Stimulated activated naive CD4-positive, alpha-beta T cell treated with Interleukin-2 at 50 U/mL for 16 hours (primary cell): ENCODE results near the gene CEACAM5.
"Not testable (repeated sequence)": the region's sequence is repeated elsewhere in the genome, so short reads cannot be mapped to it uniquely, and the experiment has no call there.

Source experiments
- DNase-seq: peaks from one replicate; lab custom pipeline; 2025; lab: John Stamatoyannopoulos, UW

Gene CEACAM5

DNA sequence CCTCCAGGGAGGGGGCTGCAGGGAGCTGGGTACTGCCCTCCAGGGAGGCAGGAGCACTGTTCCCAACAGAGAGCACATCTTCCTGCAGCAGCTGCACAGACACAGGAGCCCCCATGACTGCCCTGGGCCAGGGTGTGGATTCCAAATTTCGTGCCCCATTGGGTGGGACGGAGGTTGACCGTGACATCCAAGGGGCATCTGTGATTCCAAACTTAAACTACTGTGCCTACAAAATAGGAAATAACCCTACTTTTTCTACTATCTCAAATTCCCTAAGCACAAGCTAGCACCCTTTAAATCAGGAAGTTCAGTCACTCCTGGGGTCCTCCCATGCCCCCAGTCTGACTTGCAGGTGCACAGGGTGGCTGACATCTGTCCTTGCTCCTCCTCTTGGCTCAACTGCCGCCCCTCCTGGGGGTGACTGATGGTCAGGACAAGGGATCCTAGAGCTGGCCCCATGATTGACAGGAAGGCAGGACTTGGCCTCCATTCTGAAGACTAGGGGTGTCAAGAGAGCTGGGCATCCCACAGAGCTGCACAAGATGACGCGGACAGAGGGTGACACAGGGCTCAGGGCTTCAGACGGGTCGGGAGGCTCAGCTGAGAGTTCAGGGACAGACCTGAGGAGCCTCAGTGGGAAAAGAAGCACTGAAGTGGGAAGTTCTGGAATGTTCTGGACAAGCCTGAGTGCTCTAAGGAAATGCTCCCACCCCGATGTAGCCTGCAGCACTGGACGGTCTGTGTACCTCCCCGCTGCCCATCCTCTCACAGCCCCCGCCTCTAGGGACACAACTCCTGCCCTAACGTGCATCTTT is 7.8 kb upstream of the CEACAM5 start:
- DNase-seq = no peak

DNA sequence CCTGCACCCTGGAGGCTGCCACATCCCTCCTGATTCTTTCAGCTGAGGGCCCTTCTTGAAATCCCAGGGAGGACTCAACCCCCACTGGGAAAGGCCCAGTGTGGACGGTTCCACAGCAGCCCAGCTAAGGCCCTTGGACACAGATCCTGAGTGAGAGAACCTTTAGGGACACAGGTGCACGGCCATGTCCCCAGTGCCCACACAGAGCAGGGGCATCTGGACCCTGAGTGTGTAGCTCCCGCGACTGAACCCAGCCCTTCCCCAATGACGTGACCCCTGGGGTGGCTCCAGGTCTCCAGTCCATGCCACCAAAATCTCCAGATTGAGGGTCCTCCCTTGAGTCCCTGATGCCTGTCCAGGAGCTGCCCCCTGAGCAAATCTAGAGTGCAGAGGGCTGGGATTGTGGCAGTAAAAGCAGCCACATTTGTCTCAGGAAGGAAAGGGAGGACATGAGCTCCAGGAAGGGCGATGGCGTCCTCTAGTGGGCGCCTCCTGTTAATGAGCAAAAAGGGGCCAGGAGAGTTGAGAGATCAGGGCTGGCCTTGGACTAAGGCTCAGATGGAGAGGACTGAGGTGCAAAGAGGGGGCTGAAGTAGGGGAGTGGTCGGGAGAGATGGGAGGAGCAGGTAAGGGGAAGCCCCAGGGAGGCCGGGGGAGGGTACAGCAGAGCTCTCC is 6.9 kb upstream of the CEACAM5 start:
- no peak for DNase-seq

DNA sequence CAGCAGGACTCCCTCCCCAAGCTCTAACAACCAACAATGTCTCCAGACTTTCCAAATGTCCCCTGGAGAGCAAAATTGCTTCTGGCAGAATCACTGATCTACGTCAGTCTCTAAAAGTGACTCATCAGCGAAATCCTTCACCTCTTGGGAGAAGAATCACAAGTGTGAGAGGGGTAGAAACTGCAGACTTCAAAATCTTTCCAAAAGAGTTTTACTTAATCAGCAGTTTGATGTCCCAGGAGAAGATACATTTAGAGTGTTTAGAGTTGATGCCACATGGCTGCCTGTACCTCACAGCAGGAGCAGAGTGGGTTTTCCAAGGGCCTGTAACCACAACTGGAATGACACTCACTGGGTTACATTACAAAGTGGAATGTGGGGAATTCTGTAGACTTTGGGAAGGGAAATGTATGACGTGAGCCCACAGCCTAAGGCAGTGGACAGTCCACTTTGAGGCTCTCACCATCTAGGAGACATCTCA is 6.2 kb upstream of the CEACAM5 start:
- DNase-seq = no peak

DNA sequence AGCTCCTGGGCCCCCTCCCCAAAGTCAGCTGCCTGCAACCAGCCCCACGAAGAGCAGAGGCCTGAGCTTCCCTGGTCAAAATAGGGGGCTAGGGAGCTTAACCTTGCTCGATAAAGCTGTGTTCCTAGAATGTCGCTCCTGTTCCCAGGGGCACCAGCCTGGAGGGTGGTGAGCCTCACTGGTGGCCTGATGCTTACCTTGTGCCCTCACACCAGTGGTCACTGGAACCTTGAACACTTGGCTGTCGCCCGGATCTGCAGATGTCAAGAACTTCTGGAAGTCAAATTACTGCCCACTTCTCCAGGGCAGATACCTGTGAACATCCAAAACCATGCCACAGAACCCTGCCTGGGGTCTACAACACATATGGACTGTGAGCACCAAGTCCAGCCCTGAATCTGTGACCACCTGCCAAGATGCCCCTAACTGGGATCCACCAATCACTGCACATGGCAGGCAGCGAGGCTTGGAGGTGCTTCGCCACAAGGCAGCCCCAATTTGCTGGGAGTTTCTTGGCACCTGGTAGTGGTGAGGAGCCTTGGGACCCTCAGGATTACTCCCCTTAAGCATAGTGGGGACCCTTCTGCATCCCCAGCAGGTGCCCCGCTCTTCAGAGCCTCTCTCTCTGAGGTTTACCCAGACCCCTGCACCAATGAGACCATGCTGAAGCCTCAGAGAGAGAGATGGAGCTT is 4.7 kb upstream of the CEACAM5 start:
- no peak for DNase-seq

DNA sequence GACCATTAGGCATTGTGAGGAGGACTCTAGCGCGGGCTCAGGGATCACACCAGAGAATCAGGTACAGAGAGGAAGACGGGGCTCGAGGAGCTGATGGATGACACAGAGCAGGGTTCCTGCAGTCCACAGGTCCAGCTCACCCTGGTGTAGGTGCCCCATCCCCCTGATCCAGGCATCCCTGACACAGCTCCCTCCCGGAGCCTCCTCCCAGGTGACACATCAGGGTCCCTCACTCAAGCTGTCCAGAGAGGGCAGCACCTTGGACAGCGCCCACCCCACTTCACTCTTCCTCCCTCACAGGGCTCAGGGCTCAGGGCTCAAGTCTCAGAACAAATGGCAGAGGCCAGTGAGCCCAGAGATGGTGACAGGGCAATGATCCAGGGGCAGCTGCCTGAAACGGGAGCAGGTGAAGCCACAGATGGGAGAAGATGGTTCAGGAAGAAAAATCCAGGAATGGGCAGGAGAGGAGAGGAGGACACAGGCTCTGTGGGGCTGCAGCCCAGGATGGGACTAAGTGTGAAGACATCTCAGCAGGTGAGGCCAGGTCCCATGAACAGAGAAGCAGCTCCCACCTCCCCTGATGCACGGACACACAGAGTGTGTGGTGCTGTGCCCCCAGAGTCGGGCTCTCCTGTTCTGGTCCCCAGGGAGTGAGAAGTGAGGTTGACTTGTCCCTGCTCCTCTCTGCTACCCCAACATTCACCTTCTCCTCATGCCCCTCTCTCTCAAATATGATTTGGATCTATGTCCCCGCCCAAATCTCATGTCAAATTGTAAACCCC is 2.8 kb upstream of the CEACAM5 start:
- no peak for DNase-seq

DNA sequence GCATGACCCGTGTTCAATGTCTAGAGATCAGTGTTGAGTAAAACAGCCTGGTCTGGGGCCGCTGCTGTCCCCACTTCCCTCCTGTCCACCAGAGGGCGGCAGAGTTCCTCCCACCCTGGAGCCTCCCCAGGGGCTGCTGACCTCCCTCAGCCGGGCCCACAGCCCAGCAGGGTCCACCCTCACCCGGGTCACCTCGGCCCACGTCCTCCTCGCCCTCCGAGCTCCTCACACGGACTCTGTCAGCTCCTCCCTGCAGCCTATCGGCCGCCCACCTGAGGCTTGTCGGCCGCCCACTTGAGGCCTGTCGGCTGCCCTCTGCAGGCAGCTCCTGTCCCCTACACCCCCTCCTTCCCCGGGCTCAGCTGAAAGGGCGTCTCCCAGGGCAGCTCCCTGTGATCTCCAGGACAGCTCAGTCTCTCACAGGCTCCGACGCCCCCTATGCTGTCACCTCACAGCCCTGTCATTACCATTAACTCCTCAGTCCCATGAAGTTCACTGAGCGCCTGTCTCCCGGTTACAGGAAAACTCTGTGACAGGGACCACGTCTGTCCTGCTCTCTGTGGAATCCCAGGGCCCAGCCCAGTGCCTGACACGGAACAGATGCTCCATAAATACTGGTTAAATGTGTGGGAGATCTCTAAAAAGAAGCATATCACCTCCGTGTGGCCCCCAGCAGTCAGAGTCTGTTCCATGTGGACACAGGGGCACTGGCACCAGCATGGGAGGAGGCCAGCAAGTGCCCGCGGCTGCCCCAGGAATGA is 1.5 kb upstream of the CEACAM5 start:
- DNase-seq = peak; percentile 76

DNA sequence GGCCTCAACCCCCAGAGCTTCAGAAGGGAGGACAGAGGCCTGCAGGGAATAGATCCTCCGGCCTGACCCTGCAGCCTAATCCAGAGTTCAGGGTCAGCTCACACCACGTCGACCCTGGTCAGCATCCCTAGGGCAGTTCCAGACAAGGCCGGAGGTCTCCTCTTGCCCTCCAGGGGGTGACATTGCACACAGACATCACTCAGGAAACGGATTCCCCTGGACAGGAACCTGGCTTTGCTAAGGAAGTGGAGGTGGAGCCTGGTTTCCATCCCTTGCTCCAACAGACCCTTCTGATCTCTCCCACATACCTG is 969 bp upstream of the CEACAM5 start:
- DNase-seq = no peak

DNA sequence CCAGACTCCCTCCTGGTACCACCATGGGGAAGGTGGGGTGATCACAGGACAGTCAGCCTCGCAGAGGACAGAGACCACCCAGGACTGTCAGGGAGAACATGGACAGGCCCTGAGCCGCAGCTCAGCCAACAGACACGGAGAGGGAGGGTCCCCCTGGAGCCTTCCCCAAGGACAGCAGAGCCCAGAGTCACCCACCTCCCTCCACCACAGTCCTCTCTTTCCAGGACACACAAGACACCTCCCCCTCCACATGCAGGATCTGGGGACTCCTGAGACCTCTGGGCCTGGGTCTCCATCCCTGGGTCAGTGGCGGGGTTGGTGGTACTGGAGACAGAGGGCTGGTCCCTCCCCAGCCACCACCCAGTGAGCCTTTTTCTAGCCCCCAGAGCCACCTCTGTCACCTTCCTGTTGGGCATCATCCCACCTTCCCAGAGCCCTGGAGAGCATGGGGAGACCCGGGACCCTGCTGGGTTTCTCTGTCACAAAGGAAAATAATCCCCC is 505 bp upstream of the CEACAM5 start:
- no peak for DNase-seq

DNA sequence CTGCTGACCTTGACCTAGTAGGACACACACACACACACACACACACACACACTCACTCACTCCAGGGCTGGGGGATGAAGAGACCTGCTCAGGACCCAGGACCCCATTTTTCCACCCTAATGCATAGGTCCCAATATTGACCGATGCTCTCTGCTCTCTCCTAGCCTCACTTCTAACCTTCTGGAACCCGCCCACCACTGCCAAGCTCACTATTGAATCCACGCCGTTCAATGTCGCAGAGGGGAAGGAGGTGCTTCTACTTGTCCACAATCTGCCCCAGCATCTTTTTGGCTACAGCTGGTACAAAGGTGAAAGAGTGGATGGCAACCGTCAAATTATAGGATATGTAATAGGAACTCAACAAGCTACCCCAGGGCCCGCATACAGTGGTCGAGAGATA is 1.1 kb downstream of the CEACAM5 start:
- DNase-seq = not testable (repeated sequence)

DNA sequence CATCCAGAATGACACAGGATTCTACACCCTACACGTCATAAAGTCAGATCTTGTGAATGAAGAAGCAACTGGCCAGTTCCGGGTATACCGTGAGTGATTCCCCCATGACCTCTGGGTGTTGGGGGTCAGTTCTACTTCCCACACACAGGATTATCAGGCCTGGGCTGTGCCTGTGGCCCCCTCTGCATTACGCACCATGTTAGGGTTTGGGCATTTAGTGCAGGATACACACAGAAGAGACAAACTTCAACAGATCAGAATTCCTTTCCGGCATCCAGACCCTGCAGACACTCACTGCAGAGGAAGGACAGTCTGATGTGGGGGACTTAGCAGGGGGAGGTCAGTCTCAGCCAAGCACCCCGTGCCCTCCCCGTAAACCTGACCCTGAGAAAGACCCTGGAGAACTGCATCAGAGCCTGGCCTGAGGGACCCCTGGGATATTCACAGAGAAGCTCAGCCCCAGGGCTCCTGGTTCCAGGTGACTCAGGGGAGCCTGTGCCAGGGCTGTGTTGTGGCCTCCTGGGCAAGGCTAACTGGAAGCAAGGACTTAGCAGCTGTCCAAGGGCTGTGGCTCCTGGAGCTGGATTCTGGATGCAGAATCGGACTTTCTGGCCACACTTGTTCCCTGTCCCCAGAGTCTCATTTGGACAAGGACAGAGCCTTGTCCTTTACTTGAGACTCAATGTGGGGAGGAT is 1.7 kb downstream of the CEACAM5 start:
- DNase-seq = no peak

DNA sequence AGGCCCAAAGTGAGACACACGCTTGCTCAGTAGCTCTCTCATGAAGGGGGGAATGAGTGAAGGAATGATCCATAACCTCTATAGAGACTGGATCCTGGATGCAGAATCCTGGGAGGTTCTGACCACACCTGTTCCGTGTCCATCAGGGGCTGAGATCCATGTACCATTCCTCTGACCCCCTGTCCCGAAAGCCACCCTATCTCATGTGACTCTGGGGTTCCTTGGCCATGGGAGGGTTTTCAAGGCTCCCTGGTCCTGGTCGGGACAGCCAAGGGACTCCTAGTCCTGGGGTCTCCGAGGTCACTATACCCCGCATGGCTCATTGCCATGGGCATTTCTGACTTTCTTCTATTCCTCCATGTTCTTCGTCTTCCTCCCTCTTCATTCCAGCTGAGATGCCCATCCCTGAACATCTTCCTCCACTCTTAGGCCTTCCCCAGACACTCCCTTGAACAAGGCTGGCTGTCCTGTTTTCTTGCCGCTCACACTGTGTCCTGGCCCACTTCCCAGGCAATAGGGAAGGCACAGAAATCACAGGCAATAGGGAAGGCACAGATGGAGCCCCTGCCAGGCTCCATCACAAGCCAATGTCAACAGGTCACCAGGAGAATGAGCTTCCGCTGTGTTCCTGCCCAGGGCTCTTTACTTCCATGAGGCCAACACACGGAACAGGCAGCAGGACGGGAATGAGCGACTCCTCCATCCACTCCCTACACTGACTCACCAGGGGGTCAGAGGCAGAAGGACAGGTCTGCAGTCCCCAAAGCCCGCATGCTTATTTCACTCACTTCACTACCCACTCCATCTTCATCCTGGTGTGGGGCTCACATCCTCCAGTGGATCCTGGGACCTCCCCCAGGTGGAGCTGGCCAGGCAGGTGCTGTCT is 3.2 kb downstream of the CEACAM5 start:
- no peak for DNase-seq

DNA sequence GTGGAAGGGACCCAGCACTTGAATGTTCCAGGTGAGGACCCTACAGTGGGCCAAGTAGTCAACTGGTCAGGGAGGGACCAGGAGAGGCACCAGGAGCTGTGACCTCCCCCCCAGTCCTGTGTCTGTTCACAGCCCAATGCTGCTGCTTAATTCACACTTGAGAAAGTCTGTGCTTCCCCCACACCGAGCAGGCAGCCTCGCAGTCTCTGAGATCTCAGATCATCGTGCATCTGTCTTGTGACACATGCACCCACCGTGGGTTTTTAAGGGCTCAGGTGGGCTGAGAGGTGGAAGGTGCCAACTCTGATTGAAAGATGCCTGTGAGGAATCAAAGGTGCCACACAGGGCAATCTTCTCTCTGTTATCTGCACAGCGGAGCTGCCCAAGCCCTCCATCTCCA is 6.2 kb downstream of the CEACAM5 start:
- no peak for DNase-seq

DNA sequence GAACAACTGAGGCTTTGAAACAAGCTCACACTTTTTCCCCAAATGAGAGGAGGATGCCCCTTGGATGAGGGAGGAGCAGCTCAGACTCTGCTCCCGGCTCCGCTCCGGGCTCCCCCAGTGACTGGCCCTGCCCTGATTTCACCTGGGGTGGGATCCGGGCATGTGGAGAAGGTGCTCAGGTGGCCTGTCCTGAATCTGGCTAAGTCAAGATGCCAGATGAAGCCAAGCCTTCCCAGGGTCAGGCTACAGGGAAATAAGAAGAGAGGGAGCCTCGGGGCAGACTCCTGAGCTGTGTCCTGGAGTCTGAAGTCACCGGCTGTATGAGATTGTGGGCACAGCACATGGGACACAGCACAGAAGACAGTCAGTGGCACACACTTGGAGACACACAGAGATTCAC is 10.3 kb downstream of the CEACAM5 start:
- no peak for DNase-seq

DNA sequence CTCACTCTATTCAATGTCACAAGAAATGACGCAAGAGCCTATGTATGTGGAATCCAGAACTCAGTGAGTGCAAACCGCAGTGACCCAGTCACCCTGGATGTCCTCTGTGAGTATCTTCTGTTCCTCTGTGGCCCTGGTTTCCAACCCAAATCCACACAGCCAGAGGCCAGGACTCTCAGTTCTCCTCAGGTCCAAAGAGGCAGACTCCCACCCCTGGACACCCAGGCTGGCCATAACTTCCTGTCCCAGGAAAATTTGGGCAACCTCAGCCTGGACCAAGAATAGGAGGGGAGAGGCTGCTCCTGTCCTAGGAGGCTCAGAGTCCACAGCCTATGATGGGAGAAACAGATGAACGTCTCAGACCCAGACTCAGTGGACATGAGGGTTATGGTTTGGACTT is 11.7 kb downstream of the CEACAM5 start:
- no peak for DNase-seq

DNA sequence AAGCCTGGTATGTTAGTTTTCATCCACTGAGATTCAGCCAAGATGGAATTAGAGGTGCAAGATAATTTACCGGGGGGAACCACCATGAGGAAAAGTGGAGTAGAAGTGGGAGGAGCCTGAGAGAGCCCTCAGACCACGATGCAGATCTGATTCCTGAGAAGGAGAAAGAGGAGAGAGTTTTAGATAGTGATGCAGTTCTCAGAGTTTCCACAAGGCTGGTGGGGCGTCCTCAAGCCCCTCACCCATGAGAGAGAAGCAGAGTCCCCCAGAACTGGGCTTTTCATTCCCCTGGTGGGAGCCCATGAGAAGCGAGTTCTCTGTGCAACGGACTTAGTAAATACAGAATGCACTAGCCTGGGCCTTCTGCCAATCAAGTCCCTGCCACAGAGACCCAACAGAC is 18.1 kb downstream of the CEACAM5 start:
- no peak for DNase-seq

DNA sequence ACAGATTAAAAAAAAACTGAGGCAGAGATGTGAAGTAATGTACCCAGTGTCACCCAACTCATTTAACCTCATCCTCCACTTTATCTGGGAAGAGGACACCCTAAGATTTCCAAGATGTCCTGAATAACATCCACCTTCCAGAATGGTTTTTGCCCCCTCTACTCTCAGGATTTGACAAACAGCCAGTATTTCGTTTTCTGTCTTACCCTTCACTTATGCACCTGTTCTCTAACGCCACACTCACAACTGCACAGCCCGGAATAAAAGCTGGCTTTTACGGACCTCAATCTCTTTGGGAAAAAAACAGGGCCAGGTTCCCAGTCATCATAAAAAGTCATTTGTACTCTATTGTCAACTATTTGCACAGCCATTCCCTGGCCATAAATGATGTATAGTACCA is 25.7 kb downstream of the CEACAM5 start:
- no peak for DNase-seq

DNA sequence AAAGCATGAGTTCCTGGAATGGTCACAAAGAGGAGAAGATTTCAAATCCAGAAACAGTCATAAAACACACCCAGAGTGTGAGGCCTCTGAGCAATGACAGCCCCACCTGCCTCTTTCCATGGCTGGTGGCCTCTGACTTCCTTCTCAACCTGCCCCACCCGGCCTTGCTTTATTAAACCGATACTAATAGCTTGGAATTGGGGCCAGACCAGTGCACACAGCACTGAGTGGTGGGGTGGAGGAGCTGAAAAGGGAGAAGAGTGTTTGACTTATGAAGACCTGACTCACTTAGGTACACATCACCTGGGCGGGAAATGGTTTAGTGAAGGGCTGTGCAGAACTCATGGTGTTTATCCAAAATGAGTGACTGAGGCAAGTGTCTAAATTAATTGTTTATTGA is 26.2 kb downstream of the CEACAM5 start:
- no peak for DNase-seq

DNA sequence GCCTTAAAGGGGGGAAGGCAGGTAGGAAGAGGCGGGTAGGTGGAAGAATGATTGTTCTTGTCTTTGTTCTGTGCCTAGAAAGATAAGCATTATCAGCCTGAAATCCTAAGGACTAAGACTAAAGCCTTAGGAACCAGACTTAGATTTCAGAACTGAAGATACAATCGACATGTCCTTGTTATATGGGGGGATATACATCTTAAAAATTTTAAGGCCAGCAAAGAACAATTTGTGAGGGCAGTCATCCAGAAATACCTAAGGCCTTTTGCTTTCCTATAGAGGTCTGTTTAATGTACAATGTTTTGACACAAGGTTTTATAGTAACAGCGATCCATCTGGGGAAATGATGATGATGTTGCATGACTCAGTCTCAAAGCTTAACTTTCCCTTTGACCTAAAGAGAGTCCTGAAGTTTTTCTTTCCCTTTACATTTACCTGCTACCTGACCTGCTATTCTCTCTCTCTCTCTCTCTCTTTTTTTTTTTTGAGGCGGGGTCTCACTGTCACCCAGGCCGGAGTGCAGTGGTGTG is 26.7 kb downstream of the CEACAM5 start:
- DNase-seq = no peak

DNA sequence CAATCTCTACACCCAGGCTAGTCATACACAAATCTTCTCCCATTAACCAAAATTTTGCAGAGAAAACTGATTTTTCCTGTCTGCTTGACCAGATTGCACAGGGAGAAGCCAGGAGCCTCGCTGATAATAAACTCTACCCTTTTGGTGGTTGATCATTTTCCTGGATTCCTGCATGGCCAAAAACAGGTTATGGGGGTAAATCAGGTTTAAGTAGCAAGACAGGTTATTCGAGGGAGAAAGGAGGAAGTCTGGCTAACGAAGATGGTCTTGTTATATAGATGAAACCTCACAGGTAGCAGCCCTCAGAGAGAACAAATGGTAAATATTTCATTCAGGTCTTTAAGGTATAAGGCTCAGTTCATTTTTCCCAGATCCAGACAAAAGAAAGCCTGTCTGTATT is 30.9 kb downstream of the CEACAM5 start:
- DNase-seq = no peak
